ENCODE measurements around the gene BPIFB2.

Gene BPIFB2

GRCh38 chr20:33068251-33068939 lies 60.9 kb downstream of the BPIFB2 start:
- no peak for DNase-seq (ENCODE audit: low read depth in 2 of 2)

GRCh38 chr20:33069673-33070072 lies 62.2 kb downstream of the BPIFB2 start:
- DNase-seq (ENCODE audit: low read depth in 2 of 2), result no peak

- DNase-seq (ENCODE audit: low read depth in 2 of 2), result no peak
These were observed 62.9 kb downstream of the BPIFB2 start for GRCh38 chr20:33070111-33071053.

GRCh38 chr20:33071198-33071597 lies 63.7 kb downstream of the BPIFB2 start:
- no peak for DNase-seq (ENCODE audit: low read depth in 2 of 2)

- DNase-seq (ENCODE audit: low read depth in 2 of 2), result no peak
These were observed 64.9 kb downstream of the BPIFB2 start for GRCh38 chr20:33072362-33072761.

GRCh38 chr20:33072813-33073212 lies 65.3 kb downstream of the BPIFB2 start:
- DNase-seq (ENCODE audit: low read depth in 2 of 2), result no peak

All from stimulated activated CD8-positive, alpha-beta memory T cell treated with anti-CD3 and anti-CD28 coated beads, Interleukin-15, amount 100 ng/mL, for 4 hours (primary cell).